LNCaP clone FGC (cell line): Measurements from ENCODE around the gene CETN3.
A peak's percentile ranks its signal among the peaks of the same experiment; 100 is the strongest.
"Not testable (repeated sequence)": the region's sequence is repeated elsewhere in the genome, so short reads cannot be mapped to it uniquely, and the experiment has no call there.

Source experiments
- DNase-seq: peaks from one replicate; pipeline ENCODE4 v3.0.0-alpha.2; 2011; ENCODE audit warnings: low read depth
- H3K4me3 ChIP-seq: 2 replicates; pipeline ENCODE4 v1.5.1; 2011; ENCODE audit warnings: mild to moderate bottlenecking, low read depth, low read length, control low read depth
- CTCF ChIP-seq: IDR thresholded peaks from 2 replicates; pipeline ENCODE4 v1.5.1; 2012; ENCODE audit warnings: mild to moderate bottlenecking; ENCODE audit not compliant: control insufficient read depth, insufficient read depth; ENCODE audit errors: extremely low read depth

CETN3 gene

GRCh38 chr5:90384389-90384788, 25.2 kb downstream of the CETN3 start:
- H3K4me3 ChIP-seq, result no peak overlapping the region
- no peak for TF ChIP-seq CTCF
- DNase-seq, result no peak

- no peak overlapping the region for H3K4me3 ChIP-seq
- no peak for DNase-seq
- no peak for TF ChIP-seq CTCF
These were observed 25.7 kb downstream of the CETN3 start for GRCh38 chr5:90383903-90384302.

- DNase-seq, result peak; percentile 80
- no peak overlapping the region for H3K4me3 ChIP-seq
- no peak for TF ChIP-seq CTCF
These were observed 28.2 kb downstream of the CETN3 start for GRCh38 chr5:90381213-90381929.

GRCh38 chr5:90379652-90380051, 29.9 kb downstream of the CETN3 start:
- no peak overlapping the region for H3K4me3 ChIP-seq
- no peak for DNase-seq
- no peak for TF ChIP-seq CTCF

GRCh38 chr5:90378752-90379151, 30.8 kb downstream of the CETN3 start:
- no peak overlapping the region for H3K4me3 ChIP-seq
- DNase-seq, result no peak
- no peak for TF ChIP-seq CTCF

GRCh38 chr5:90371269-90371668, 38.3 kb downstream of the CETN3 start:
- DNase-seq, H3K4me3 ChIP-seq: not testable (repeated sequence)

- no peak for TF ChIP-seq CTCF
- H3K4me3 ChIP-seq, result no peak overlapping the region
- DNase-seq, result no peak
These were observed 40.9 kb downstream of the CETN3 start for GRCh38 chr5:90368454-90369246.
